ENCODE results near the gene FHAD1. TPM values are rescaled to one million over a fixed set of nuclear protein-coding genes. Genes with fewer than 3 reads are reported as not detected.

Gene FHAD1
- total and polyA plus RNA-seq, 8 donors, result 0.75 to 5.5 (median 2.1) TPM

DNA sequence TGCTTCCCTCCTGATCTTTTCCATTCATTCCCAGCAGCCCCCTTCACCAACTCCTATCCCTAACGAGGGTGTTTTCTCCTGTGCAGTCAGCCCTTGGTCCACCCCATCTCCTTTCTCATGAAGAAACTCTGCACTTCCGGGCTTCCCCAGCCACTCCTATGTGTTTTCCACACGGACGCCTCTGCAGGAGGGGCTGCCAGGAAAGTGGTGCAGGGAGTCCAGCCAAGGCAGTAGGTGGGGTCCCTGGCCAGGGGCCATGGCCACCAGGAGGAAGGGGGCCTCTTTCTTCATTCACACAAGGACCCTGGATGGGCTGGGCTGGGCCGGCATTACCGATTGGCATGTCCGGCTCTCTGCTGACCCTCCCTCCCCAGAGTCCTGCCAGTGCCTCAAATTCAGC is 89.8 kb downstream of the FHAD1 start:
- no peak for ATAC-seq
- TF ChIP-seq CTCF (IDR thresholded peaks at IDR 0.05), result no peak
- DNase-seq, result no peak
- intact Hi-C loops (cut with DNase I), result no loop called here
- Histone ChIP-seq H3K4me1 (no peaks in the 10 kb centered on the region), H3K36me3 (no peaks in the 10 kb centered on the region), H3K9me3 (no peaks in the 10 kb centered on the region), H3K27ac (no peak overlapping the region), H3K27me3 (no peaks in the 10 kb centered on the region), H3K4me3 (no peak overlapping the region)
- 86 to 87% methylated on average over 7 of the region's 7 CpGs for WGBS, 2 donors
- FAIRE-seq, result no peak

DNA sequence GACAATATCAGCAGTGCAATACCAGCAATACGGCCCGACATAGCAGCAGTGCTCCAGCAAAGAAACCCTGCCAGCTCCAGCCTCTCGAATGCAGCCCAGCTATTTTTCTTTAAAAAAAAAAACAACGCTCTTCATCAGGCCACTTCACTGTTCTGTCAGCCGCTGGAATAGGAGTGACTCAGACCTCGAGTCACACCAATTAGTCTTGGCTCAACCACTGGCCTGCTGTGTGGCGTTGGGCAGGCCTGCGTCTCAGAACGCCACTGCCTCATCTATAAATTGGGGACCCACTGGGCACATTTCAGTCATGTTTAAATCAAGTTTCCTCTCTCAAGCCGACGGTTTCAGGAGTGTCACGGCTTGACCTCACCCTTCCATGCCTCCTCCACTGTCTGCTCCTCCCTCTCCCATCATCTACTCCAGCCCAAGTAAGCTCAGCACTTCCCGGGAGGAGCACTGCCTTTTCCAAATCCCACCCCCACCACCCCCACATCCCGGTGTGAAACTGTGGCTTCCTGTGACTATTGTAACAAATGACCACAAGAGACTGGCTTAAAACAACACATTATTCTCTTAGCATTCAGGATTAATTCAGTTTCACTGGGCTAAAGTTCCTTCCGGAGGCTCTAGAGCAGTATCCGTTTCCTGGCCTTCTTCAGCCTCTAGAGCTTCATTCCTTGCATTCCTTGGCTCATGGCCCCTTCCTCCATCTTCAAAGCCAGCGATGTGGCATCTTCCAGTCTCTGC is 90.8 kb downstream of the FHAD1 start:
- no peak for FAIRE-seq
- peak; percentile 27 to 48 (median 39) for ATAC-seq
- Histone ChIP-seq H3K27ac (no peak overlapping the region), H3K4me1 (no peaks in the 10 kb centered on the region), H3K36me3 (no peaks in the 10 kb centered on the region), H3K27me3 (no peaks in the 10 kb centered on the region), H3K9me3 (no peaks in the 10 kb centered on the region), H3K4me3 (no peak overlapping the region)
- DNase-seq, result no peak
- intact Hi-C loops (cut with DNase I), result no loop called here
- TF ChIP-seq CTCF (IDR thresholded peaks at IDR 0.05), result no peak
- WGBS, 2 donors, result 81 to 91% methylated on average over 17 of the region's 17 CpGs

GRCh38 chr1:15339570-15339969 is 92.5 kb downstream of the FHAD1 start:
- no peaks in the 10 kb centered on the region for H3K36me3 ChIP-seq
- intact Hi-C loops (cut with DNase I), result no loop called here
- peak overlapping the region in 1 of 4 donors; percentile 10 for H3K27ac ChIP-seq
- no peak for FAIRE-seq
- no peak for TF ChIP-seq CTCF (IDR thresholded peaks at IDR 0.05)
- no peak overlapping the region for H3K4me3 ChIP-seq
- 66 to 75% methylated on average over 4 of the region's 4 CpGs for WGBS, 2 donors
- no peak for DNase-seq
- H3K27me3 ChIP-seq, result no peaks in the 10 kb centered on the region
- no peaks in the 10 kb centered on the region for H3K9me3 ChIP-seq
- ATAC-seq, result peak in 3 of 4 donors; percentile 36 to 62 (median 52)
- H3K4me1 ChIP-seq, result peaks cover 0 to 4% (median 0%) of the 10 kb centered on the region in 3 donors

- H3K9me3 ChIP-seq, result no peaks in the 10 kb centered on the region
- ATAC-seq (no peak), FAIRE-seq (no peak), DNase-seq (no peak)
- intact Hi-C loops (cut with DNase I), result no loop called here
- WGBS, 2 donors, result 81 to 87% methylated on average over 2 of the region's 2 CpGs
- no peak for TF ChIP-seq CTCF (IDR thresholded peaks at IDR 0.05)
- H3K27me3 ChIP-seq, result no peaks in the 10 kb centered on the region
- no peaks in the 10 kb centered on the region for H3K36me3 ChIP-seq
- H3K4me3 ChIP-seq, result no peak overlapping the region
- H3K4me1 ChIP-seq, result peaks cover 0 to 4% (median 0%) of the 10 kb centered on the region in 3 donors
- H3K27ac ChIP-seq, result no peak overlapping the region
These were observed 94.2 kb downstream of the FHAD1 start for GRCh38 chr1:15341228-15341627.

All from pancreas (tissue), 10 donors.